Osteoblast (primary cell): Measurements from ENCODE around the gene WDR18. TPM values are rescaled to one million over a fixed set of nuclear protein-coding genes. Genes with fewer than 3 reads are reported as not detected.

ENCODE experiments used
- DNase-seq: peaks from one replicate; pipeline ENCODE4 v3.0.0; 2011; ENCODE audit warnings: low spot score, mixed read lengths; ENCODE audit not compliant: insufficient read length; ENCODE audit errors: missing footprints
- H2AFZ ChIP-seq: 2 replicates; pipeline ENCODE4 v1.6.0; 2011; ENCODE audit warnings: mild to moderate bottlenecking, low read length
- H3K27ac ChIP-seq: 2 replicates; pipeline ENCODE4 v1.5.1; 2011; ENCODE audit warnings: mild to moderate bottlenecking, low read depth, low read length, moderate library complexity
- H3K27me3 ChIP-seq: 2 replicates; pipeline ENCODE4 v1.6.0; 2012; ENCODE audit warnings: mild to moderate bottlenecking, control low read depth, inconsistent platforms, low read length, moderate library complexity; ENCODE audit not compliant: insufficient read depth
- H3K36me3 ChIP-seq: 2 replicates; pipeline ENCODE4 v1.5.1; 2011; ENCODE audit warnings: mild to moderate bottlenecking, low read length, control low read depth, moderate library complexity; ENCODE audit not compliant: insufficient read depth
- H3K4me1 ChIP-seq: 2 replicates; pipeline ENCODE4 v1.5.1; 2011; ENCODE audit warnings: mild to moderate bottlenecking, low read length, control low read depth, moderate library complexity; ENCODE audit not compliant: insufficient read depth
- H3K4me2 ChIP-seq: 2 replicates; pipeline ENCODE4 v1.6.0; 2011; ENCODE audit warnings: mild to moderate bottlenecking, low read length; ENCODE audit not compliant: insufficient read depth
- H3K4me3 ChIP-seq: fragments of 200-600 bp; sonication (generic); 3 replicates; pipeline ENCODE4 v1.5.1; 2012; ENCODE audit warnings: mild to moderate bottlenecking, low read length, inconsistent platforms; ENCODE audit not compliant: insufficient read depth
- H3K79me2 ChIP-seq: 2 replicates; pipeline ENCODE4 v1.6.0; 2012; ENCODE audit warnings: mild to moderate bottlenecking, low read length, control low read depth, inconsistent platforms; ENCODE audit not compliant: insufficient read depth
- H3K9me3 ChIP-seq: 2 replicates; pipeline ENCODE4 v1.5.1; 2011; ENCODE audit warnings: low read depth, low read length, control low read depth
- H4K20me1 ChIP-seq: 2 replicates; pipeline ENCODE4 v1.6.0; 2012; ENCODE audit warnings: mild to moderate bottlenecking, low read length, control low read depth; ENCODE audit not compliant: insufficient read depth
- CTCF ChIP-seq: IDR thresholded peaks from 2 replicates; pipeline ENCODE4 v1.5.1; 2011; ENCODE audit warnings: mild to moderate bottlenecking, low read depth, low read length, moderate library complexity; ENCODE audit errors: extremely low read depth
- total RNA-seq: library from RNA; depleted of rRNA; stranded (reverse); fragments of >200 nt; gene quantifications from 2 replicates; pipeline ENCODE4 v1.2.3, GENCODE V29; 2012

WDR18 gene
- total RNA-seq, 1 donor, result 45.6 TPM

- Histone ChIP-seq H3K27ac (no peak overlapping the region), H3K36me3 (peaks cover 22% of the 10 kb centered on the region), H3K79me2 (no peaks in the 10 kb centered on the region), H2AFZ (no peak overlapping the region), H3K4me3 (no peak overlapping the region), H3K27me3 (no peaks in the 10 kb centered on the region), H3K4me2 (no peak overlapping the region), H4K20me1 (peaks cover 3% of the 10 kb centered on the region), H3K9me3 (no peaks in the 10 kb centered on the region), H3K4me1 (no peaks in the 10 kb centered on the region)
- TF ChIP-seq CTCF, result no peak
- DNase-seq, result no peak
These were observed 21.3 kb upstream of the WDR18 start for GRCh38 chr19:962683-963400.

- TF ChIP-seq CTCF, result no peak
- no peak for DNase-seq
- Histone ChIP-seq H3K27ac (no peak overlapping the region), H2AFZ (no peak overlapping the region), H3K27me3 (no peaks in the 10 kb centered on the region), H3K4me1 (no peaks in the 10 kb centered on the region), H3K36me3 (peaks cover 25% of the 10 kb centered on the region), H3K79me2 (no peaks in the 10 kb centered on the region), H3K9me3 (no peaks in the 10 kb centered on the region), H4K20me1 (peaks cover 3% of the 10 kb centered on the region), H3K4me3 (no peak overlapping the region), H3K4me2 (no peak overlapping the region)
These were observed 20.6 kb upstream of the WDR18 start for GRCh38 chr19:963486-963951.

GRCh38 chr19:964116-964520 is 20.0 kb upstream of the WDR18 start:
- Histone ChIP-seq H3K79me2 (no peaks in the 10 kb centered on the region), H3K36me3 (peaks cover 31% of the 10 kb centered on the region), H3K4me1 (no peaks in the 10 kb centered on the region), H3K27ac (no peak overlapping the region), H4K20me1 (peaks cover 3% of the 10 kb centered on the region), H3K9me3 (no peaks in the 10 kb centered on the region), H3K4me2 (no peak overlapping the region), H3K27me3 (no peaks in the 10 kb centered on the region), H2AFZ (no peak overlapping the region), H3K4me3 (no peak overlapping the region)
- no peak for TF ChIP-seq CTCF
- no peak for DNase-seq

GRCh38 chr19:964761-965694 is 19.1 kb upstream of the WDR18 start:
- Histone ChIP-seq H3K27me3 (no peaks in the 10 kb centered on the region), H3K4me1 (no peaks in the 10 kb centered on the region), H3K27ac (no peak overlapping the region), H3K79me2 (no peaks in the 10 kb centered on the region), H3K36me3 (peaks cover 38% of the 10 kb centered on the region), H3K9me3 (no peaks in the 10 kb centered on the region), H3K4me3 (no peak overlapping the region), H3K4me2 (no peak overlapping the region), H2AFZ (no peak overlapping the region), H4K20me1 (peaks cover 3% of the 10 kb centered on the region)
- no peak for TF ChIP-seq CTCF
- DNase-seq, result no peak
